ENCODE data around the gene SLC34A3. TPM values are rescaled to one million over a fixed set of nuclear protein-coding genes. Genes with fewer than 3 reads are reported as not detected.

The SLC34A3 gene
- total RNA-seq, 1 experiment from 2014 or later: not detected

DNA sequence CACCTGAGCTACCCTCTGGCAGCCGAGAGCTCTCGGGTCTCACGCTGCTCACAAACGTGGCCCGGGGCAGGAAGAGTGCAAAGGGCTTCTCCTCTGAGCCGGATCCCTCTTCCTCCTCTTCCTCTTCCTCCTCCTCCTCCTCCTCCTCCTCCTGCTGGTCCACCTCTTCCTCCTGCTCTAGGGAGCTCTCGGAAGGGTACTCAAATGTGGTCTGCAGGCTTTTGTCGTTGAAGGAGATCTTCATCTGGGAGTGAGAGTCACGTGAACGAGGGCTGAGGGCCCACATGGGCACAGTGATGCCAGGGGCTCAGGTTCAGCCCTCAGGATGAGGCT is 38.3 kb upstream of the SLC34A3 start:
- Histone ChIP-seq H3K36me3 (ENCODE audit: insufficient read depth, low read length, poor library complexity, severe bottlenecking) (peaks cover 2% of the 10 kb centered on the region), H3K9me3 (ENCODE audit: low read depth, low read length, poor library complexity, severe bottlenecking) (no peaks in the 10 kb centered on the region), H3K27me3 (replicated peaks; ENCODE audit: insufficient read depth, low read depth, low read length, poor library complexity) (no peaks in the 10 kb centered on the region), H3K27ac (ENCODE audit: low read depth, low read length, poor library complexity, severe bottlenecking) (no peak overlapping the region), H3K4me1 (ENCODE audit: insufficient read depth, low read length, poor library complexity, severe bottlenecking) (peaks cover 5% of the 10 kb centered on the region), H3K4me3 (ENCODE audit: low read depth, low read length, poor library complexity, severe bottlenecking) (no peak overlapping the region)
- ChIA-PET POLR2A (ENCODE audit: low non-redundant PET) (interaction anchor here (0.7 kb wide), 1 partner anchor 126 kb away, joined by 3 read pairs; no protein-coding TSS in a partner anchor), CTCF (no interaction called here)
- TF ChIP-seq, protein P1, sequence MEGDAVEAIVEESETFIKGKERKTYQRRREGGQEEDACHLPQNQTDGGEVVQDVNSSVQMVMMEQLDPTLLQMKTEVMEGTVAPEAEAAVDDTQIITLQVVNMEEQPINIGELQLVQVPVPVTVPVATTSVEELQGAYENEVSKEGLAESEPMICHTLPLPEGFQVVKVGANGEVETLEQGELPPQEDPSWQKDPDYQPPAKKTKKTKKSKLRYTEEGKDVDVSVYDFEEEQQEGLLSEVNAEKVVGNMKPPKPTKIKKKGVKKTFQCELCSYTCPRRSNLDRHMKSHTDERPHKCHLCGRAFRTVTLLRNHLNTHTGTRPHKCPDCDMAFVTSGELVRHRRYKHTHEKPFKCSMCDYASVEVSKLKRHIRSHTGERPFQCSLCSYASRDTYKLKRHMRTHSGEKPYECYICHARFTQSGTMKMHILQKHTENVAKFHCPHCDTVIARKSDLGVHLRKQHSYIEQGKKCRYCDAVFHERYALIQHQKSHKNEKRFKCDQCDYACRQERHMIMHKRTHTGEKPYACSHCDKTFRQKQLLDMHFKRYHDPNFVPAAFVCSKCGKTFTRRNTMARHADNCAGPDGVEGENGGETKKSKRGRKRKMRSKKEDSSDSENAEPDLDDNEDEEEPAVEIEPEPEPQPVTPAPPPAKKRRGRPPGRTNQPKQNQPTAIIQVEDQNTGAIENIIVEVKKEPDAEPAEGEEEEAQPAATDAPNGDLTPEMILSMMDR (conservative IDR thresholded peaks at IDR 0.05; ENCODE audit: low read depth, low read length): no peak
- TF ChIP-seq EZH2 (IDR thresholded peaks at IDR 0.05; ENCODE audit: borderline replicate concordance, low read depth, low read length, poor library complexity, severe bottlenecking): no peak
- no TSS peak for BruUV-seq (replicated peaks)
- DNase-seq (ENCODE audit: low spot score): no peak
- intact Hi-C loops (cut with micrococcal nuclease; ENCODE audit: unreplicated experiment): no loop called here

- ChIA-PET CTCF (no interaction called here), POLR2A (ENCODE audit: low non-redundant PET) (no interaction called here)
- Histone ChIP-seq H3K27me3 (replicated peaks; ENCODE audit: insufficient read depth, low read depth, low read length, poor library complexity) (no peaks in the 10 kb centered on the region), H3K4me1 (ENCODE audit: insufficient read depth, low read length, poor library complexity, severe bottlenecking) (peaks cover 4% of the 10 kb centered on the region), H3K4me3 (ENCODE audit: low read depth, low read length, poor library complexity, severe bottlenecking) (no peak overlapping the region), H3K36me3 (ENCODE audit: insufficient read depth, low read length, poor library complexity, severe bottlenecking) (peaks cover 2% of the 10 kb centered on the region), H3K27ac (ENCODE audit: low read depth, low read length, poor library complexity, severe bottlenecking) (no peak overlapping the region), H3K9me3 (ENCODE audit: low read depth, low read length, poor library complexity, severe bottlenecking) (no peaks in the 10 kb centered on the region)
- DNase-seq (ENCODE audit: low spot score): no peak
- no TSS peak for BruUV-seq (replicated peaks)
- TF ChIP-seq, protein P1 (conservative IDR thresholded peaks at IDR 0.05; ENCODE audit: low read depth, low read length): no peak
- no peak for TF ChIP-seq EZH2 (IDR thresholded peaks at IDR 0.05; ENCODE audit: borderline replicate concordance, low read depth, low read length, poor library complexity, severe bottlenecking)
- intact Hi-C loops (cut with micrococcal nuclease; ENCODE audit: unreplicated experiment): no loop called here
Measured at GRCh38 chr9:137192859-137193258, 37.8 kb upstream of the SLC34A3 start.

- H3K4me3 ChIP-seq (ENCODE audit: low read depth, low read length, poor library complexity, severe bottlenecking): no peak overlapping the region
- ChIA-PET CTCF (no interaction called here), POLR2A (ENCODE audit: low non-redundant PET) (no interaction called here)
- H3K27me3 ChIP-seq (replicated peaks; ENCODE audit: insufficient read depth, low read depth, low read length, poor library complexity): no peaks in the 10 kb centered on the region
- intact Hi-C loops (cut with micrococcal nuclease; ENCODE audit: unreplicated experiment): no loop called here
- H3K4me1 ChIP-seq (ENCODE audit: insufficient read depth, low read length, poor library complexity, severe bottlenecking): peaks cover 6% of the 10 kb centered on the region
- DNase-seq (ENCODE audit: low spot score): no peak
- no peaks in the 10 kb centered on the region for H3K9me3 ChIP-seq (ENCODE audit: low read depth, low read length, poor library complexity, severe bottlenecking)
- BruUV-seq (replicated peaks): no TSS peak
- H3K36me3 ChIP-seq (ENCODE audit: insufficient read depth, low read length, poor library complexity, severe bottlenecking): peaks cover 2% of the 10 kb centered on the region
- no peak for TF ChIP-seq EZH2 (IDR thresholded peaks at IDR 0.05; ENCODE audit: borderline replicate concordance, low read depth, low read length, poor library complexity, severe bottlenecking)
- TF ChIP-seq, protein P1 (conservative IDR thresholded peaks at IDR 0.05; ENCODE audit: low read depth, low read length): no peak
- H3K27ac ChIP-seq (ENCODE audit: low read depth, low read length, poor library complexity, severe bottlenecking): no peak overlapping the region
Measured at GRCh38 chr9:137193771-137194170, 36.9 kb upstream of the SLC34A3 start.

All from A673 (cell line).